Activated CD4-positive, alpha-beta T cell treated with anti-CD3 and anti-CD28 coated beads, Interleukin-2, amount 10 ng/mL, durations not matched to agents 7 days and 5 days (primary cell): ENCODE results near the gene OTX1. TPM values are rescaled to one million over a fixed set of nuclear protein-coding genes. Genes with fewer than 3 reads are reported as not detected.

Experiments used
- CTCF ChIA-PET: fragments of 350-600 bp; sonication (Branson Sonifier 250); formaldehyde crosslinking; loops from one replicate; lab custom pipeline; 2021; ENCODE audit warnings: antibody characterized with exemption; lab: Charles Lee
- POLR2A ChIA-PET: fragments of 350-600 bp; sonication (Branson Sonifier 250); formaldehyde crosslinking; loops from one replicate; lab custom pipeline; 2021; ENCODE audit warnings: antibody characterized with exemption; lab: Charles Lee
- DNase-seq: peaks from one replicate; pipeline ENCODE4 v3.0.0-alpha.2; 2020
- H3K27ac Mint-ChIP-seq: one replicate; pipeline ENCODE4 v1.8.0; 2021; ENCODE audit warnings: mild to moderate bottlenecking, moderate library complexity, mixed read lengths
- H3K27me3 Mint-ChIP-seq: one replicate; pipeline ENCODE4 v1.8.0; 2021; ENCODE audit warnings: mixed read lengths
- H3K36me3 Mint-ChIP-seq: one replicate; pipeline ENCODE4 v1.8.0; 2021; ENCODE audit warnings: low read depth, mixed read lengths
- H3K4me1 Mint-ChIP-seq: one replicate; pipeline ENCODE4 v1.8.0; 2021; ENCODE audit warnings: mixed read lengths
- H3K4me3 Mint-ChIP-seq: one replicate; pipeline ENCODE4 v1.8.0; 2021; ENCODE audit warnings: mild to moderate bottlenecking, moderate library complexity, mixed read lengths
- H3K9me3 Mint-ChIP-seq: one replicate; pipeline ENCODE4 v1.8.0; 2021; ENCODE audit warnings: mixed read lengths
- total RNA-seq, 2 experiments: library from RNA; stranded (reverse); gene quantifications; one replicate each; pipeline ENCODE4 v1.2.3, GENCODE V29; 2021

Gene OTX1
- total RNA-seq, 2 experiments from 2014 or later: not detected

DNA sequence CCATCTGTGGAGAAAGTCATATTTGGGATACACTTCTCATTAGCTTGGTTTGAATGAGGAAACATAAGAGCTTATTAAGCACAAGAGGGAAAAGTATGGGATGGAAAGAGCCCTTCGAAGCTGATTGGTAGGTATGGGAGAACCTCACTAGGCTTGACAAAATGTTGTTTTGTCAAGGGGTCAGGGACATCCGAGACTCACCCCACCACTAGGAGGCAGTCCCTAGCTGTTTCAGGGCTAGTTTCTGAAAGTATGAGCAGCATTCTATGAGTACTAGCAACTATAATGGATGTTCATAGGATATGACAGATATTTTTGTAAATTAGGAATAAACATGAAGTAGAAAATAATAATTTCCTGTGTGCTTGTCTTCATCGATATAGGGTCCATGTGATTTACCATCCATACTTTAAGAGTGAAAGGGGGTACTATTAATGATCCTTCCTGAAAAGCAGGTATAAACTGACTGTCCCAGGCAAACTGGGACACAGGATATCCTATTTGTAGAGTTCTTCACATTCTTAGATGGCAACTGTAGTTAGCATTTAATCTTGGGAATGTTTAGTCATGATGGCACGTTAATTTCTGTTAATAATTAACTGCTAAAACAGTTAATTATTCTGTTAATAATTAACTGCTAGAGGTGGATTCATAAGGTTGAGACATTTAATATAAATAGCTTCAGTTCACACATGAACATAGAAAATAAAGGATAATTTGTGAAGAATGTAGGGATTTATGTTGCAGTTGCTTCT lies 28.4 kb downstream of the OTX1 start:
- DNase-seq: no peak
- no peaks in the 10 kb centered on the region for H3K9me3 Mint-ChIP-seq
- no peak overlapping the region for H3K27ac Mint-ChIP-seq
- H3K4me1 Mint-ChIP-seq: no peaks in the 10 kb centered on the region
- POLR2A ChIA-PET: no interaction called here
- no peak overlapping the region for H3K4me3 Mint-ChIP-seq
- CTCF ChIA-PET: no interaction called here
- H3K27me3 Mint-ChIP-seq: peaks cover 15% of the 10 kb centered on the region
- H3K36me3 Mint-ChIP-seq: no peaks in the 10 kb centered on the region

GRCh38 chr2:63081404-63081803 lies 30.8 kb downstream of the OTX1 start:
- Mint-ChIP-seq H3K36me3 (no peaks in the 10 kb centered on the region), H3K4me3 (no peak overlapping the region), H3K4me1 (no peaks in the 10 kb centered on the region), H3K27me3 (peaks cover 16% of the 10 kb centered on the region), H3K27ac (no peak overlapping the region), H3K9me3 (no peaks in the 10 kb centered on the region)
- DNase-seq: no peak
- ChIA-PET CTCF (no interaction called here), POLR2A (no interaction called here)

GRCh38 chr2:63086687-63087086 lies 36.1 kb downstream of the OTX1 start:
- Mint-ChIP-seq H3K27ac (no peak overlapping the region), H3K36me3 (no peaks in the 10 kb centered on the region), H3K27me3 (peaks cover 13% of the 10 kb centered on the region), H3K4me3 (no peak overlapping the region), H3K4me1 (no peaks in the 10 kb centered on the region), H3K9me3 (no peaks in the 10 kb centered on the region)
- POLR2A ChIA-PET: no interaction called here
- CTCF ChIA-PET: interaction anchor here (0.6 kb wide), 1 partner anchor 10 kb away, joined by 3 read pairs; no protein-coding TSS in a partner anchor
- no peak for DNase-seq

DNA sequence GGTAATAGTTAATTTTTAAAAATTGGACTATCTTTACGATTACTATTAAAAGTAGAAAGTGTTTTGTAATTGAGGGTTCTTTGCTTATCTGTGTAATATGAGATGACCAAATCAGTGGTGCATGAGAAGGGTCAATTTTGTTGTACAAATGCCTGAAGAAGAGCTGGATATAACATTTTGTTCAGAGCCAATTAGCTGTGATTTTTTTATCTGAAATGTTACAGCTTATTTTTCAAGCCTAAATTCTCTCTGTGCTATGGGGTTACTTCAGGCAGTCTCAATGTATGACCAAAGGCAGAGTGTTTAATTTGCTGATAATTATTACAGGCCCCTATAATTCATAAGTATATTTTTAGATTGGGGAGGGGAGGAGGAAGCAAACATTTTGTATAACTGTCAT lies 41.8 kb downstream of the OTX1 start:
- DNase-seq: no peak
- ChIA-PET POLR2A (no interaction called here), CTCF (interaction anchor here (0.7 kb wide), 1 partner anchor 15 kb away, joined by 3 read pairs; no protein-coding TSS in a partner anchor)
- Mint-ChIP-seq H3K4me3 (no peak overlapping the region), H3K27ac (no peak overlapping the region), H3K9me3 (no peaks in the 10 kb centered on the region), H3K27me3 (no peaks in the 10 kb centered on the region), H3K36me3 (no peaks in the 10 kb centered on the region), H3K4me1 (no peaks in the 10 kb centered on the region)

GRCh38 chr2:63092857-63093256 lies 42.2 kb downstream of the OTX1 start:
- H3K27me3 Mint-ChIP-seq: no peaks in the 10 kb centered on the region
- ChIA-PET CTCF (interaction anchor here (0.7 kb wide), 1 partner anchor 14 kb away, joined by 3 read pairs; no protein-coding TSS in a partner anchor), POLR2A (no interaction called here)
- DNase-seq: no peak
- no peaks in the 10 kb centered on the region for H3K9me3 Mint-ChIP-seq
- no peaks in the 10 kb centered on the region for H3K36me3 Mint-ChIP-seq
- no peak overlapping the region for H3K4me3 Mint-ChIP-seq
- H3K27ac Mint-ChIP-seq: no peak overlapping the region
- no peaks in the 10 kb centered on the region for H3K4me1 Mint-ChIP-seq

- POLR2A ChIA-PET: no interaction called here
- no peak overlapping the region for H3K4me3 Mint-ChIP-seq
These were observed 42.9 kb downstream of the OTX1 start for GRCh38 chr2:63093502-63093901.

GRCh38 chr2:63096491-63096890 lies 45.9 kb downstream of the OTX1 start:
- no peaks in the 10 kb centered on the region for H3K9me3 Mint-ChIP-seq
- ChIA-PET CTCF (no interaction called here), POLR2A (no interaction called here)
- no peak for DNase-seq
- no peak overlapping the region for H3K27ac Mint-ChIP-seq
- H3K36me3 Mint-ChIP-seq: no peaks in the 10 kb centered on the region
- no peaks in the 10 kb centered on the region for H3K27me3 Mint-ChIP-seq
- no peaks in the 10 kb centered on the region for H3K4me1 Mint-ChIP-seq
- H3K4me3 Mint-ChIP-seq: no peak overlapping the region

More at GRCh38 chr2:63093502-63093901, 42.9 kb downstream of the OTX1 start:
- Mint-ChIP-seq H3K27me3 (no peaks in the 10 kb centered on the region), H3K27ac (no peak overlapping the region), H3K9me3 (no peaks in the 10 kb centered on the region), H3K4me1 (no peaks in the 10 kb centered on the region), H3K36me3 (no peaks in the 10 kb centered on the region)
- no peak for DNase-seq
- CTCF ChIA-PET: no interaction called here

GRCh38 chr2:63099032-63099431 lies 48.4 kb downstream of the OTX1 start:
- Mint-ChIP-seq H3K27ac (no peak overlapping the region), H3K36me3 (no peaks in the 10 kb centered on the region), H3K9me3 (no peaks in the 10 kb centered on the region), H3K4me3 (no peak overlapping the region), H3K27me3 (peaks cover 4% of the 10 kb centered on the region), H3K4me1 (no peaks in the 10 kb centered on the region)
- DNase-seq: no peak
- ChIA-PET POLR2A (no interaction called here), CTCF (no interaction called here)

GRCh38 chr2:63101954-63102353 lies 51.3 kb downstream of the OTX1 start:
- DNase-seq: no peak
- Mint-ChIP-seq H3K4me1 (no peaks in the 10 kb centered on the region), H3K36me3 (no peaks in the 10 kb centered on the region), H3K27ac (no peak overlapping the region), H3K9me3 (peaks cover 9% of the 10 kb centered on the region), H3K4me3 (no peak overlapping the region), H3K27me3 (peaks cover 4% of the 10 kb centered on the region)
- CTCF ChIA-PET: no interaction called here
- POLR2A ChIA-PET: no interaction called here

DNA sequence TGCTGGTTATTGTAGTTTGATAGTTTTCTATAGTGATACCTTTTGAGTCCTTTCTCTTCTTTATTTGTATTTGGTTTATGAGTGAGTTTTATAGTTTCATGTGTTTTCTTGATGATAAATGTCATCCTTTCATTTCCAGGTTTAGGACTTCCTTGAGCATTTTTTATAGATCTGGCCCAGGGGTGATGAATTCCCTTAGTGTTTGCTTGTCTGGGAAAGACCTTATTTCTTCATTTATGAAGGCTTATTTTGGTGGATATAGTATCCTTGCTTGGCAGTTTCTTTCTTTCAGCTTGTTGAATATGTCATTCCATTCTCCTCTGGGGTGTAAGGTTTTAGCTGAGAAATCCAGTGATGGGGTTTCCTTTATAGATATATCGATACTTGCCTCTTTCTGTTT lies 53.9 kb downstream of the OTX1 start:
- Mint-ChIP-seq H3K4me3 (no peak overlapping the region), H3K27me3 (peaks cover 4% of the 10 kb centered on the region), H3K4me1 (no peaks in the 10 kb centered on the region), H3K36me3 (no peaks in the 10 kb centered on the region), H3K9me3 (peaks cover 10% of the 10 kb centered on the region), H3K27ac (no peak overlapping the region)
- POLR2A ChIA-PET: no interaction called here
- no peak for DNase-seq
- CTCF ChIA-PET: no interaction called here
